Ecto neural progenitor cell (in vitro differentiated cells): ENCODE data around the gene RAD51B.
A peak's percentile ranks its signal among the peaks of the same experiment; 100 is the strongest.
"Not testable (repeated sequence)": the region's sequence is repeated elsewhere in the genome, so short reads cannot be mapped to it uniquely, and the experiment has no call there.

Source experiments
- DNase-seq: peaks from one replicate; pipeline ENCODE4 v3.0.0-alpha.2; 2018; ENCODE audit warnings: low spot score

The RAD51B gene

GRCh38 chr14:68113343-68113930 is 293.9 kb downstream of the RAD51B start:
- no peak for DNase-seq

- not testable (repeated sequence) for DNase-seq
Observed at GRCh38 chr14:68115952-68116351, 296.4 kb downstream of the RAD51B start.

- DNase-seq: no peak
Observed at GRCh38 chr14:68122651-68123050, 303.1 kb downstream of the RAD51B start.

GRCh38 chr14:68124050-68124449 is 304.5 kb downstream of the RAD51B start:
- no peak for DNase-seq

- DNase-seq: no peak
Observed at GRCh38 chr14:68124979-68125731, 305.6 kb downstream of the RAD51B start.

- no peak for DNase-seq
Observed at GRCh38 chr14:68127166-68127565, 307.6 kb downstream of the RAD51B start.

GRCh38 chr14:68131907-68132306 is 312.3 kb downstream of the RAD51B start:
- DNase-seq: no peak

GRCh38 chr14:68132563-68133121 is 313.1 kb downstream of the RAD51B start:
- DNase-seq: no peak

- no peak for DNase-seq
Observed at GRCh38 chr14:68133856-68134255, 314.3 kb downstream of the RAD51B start.

GRCh38 chr14:68135028-68135427 is 315.4 kb downstream of the RAD51B start:
- no peak for DNase-seq

GRCh38 chr14:68135566-68135965 is 316.0 kb downstream of the RAD51B start:
- DNase-seq: no peak

GRCh38 chr14:68137704-68138619 is 318.4 kb downstream of the RAD51B start:
- peak; percentile 89 for DNase-seq

GRCh38 chr14:68139431-68140075 is 320.0 kb downstream of the RAD51B start:
- no peak for DNase-seq

GRCh38 chr14:68140076-68140741 is 320.6 kb downstream of the RAD51B start:
- no peak for DNase-seq

GRCh38 chr14:68140806-68141205 is 321.2 kb downstream of the RAD51B start:
- DNase-seq: no peak

- DNase-seq: no peak
Observed at GRCh38 chr14:68141281-68142088, 321.9 kb downstream of the RAD51B start.

- no peak for DNase-seq
Observed at GRCh38 chr14:68143341-68143841, 323.8 kb downstream of the RAD51B start.

GRCh38 chr14:68144051-68144681 is 324.6 kb downstream of the RAD51B start:
- DNase-seq: no peak

- no peak for DNase-seq
Observed at GRCh38 chr14:68145036-68145435, 325.5 kb downstream of the RAD51B start.

GRCh38 chr14:68145539-68145938 is 326.0 kb downstream of the RAD51B start:
- DNase-seq: no peak
